GM23338 (cell line): ENCODE data around the gene PDE1A.

Source experiments
- CREB1 ChIP-seq: fragments of 250-450 bp; sonication (Bioruptor Pico); IDR thresholded peaks from 2 replicates; pipeline ENCODE4 v1.5.0; 2020; ENCODE audit warnings: low read depth, mild to moderate bottlenecking, moderate library complexity
- EZH2 ChIP-seq: fragments of 200-600 bp; sonication (generic); IDR thresholded peaks from one replicate; pipeline ENCODE4 v1.8.0; 2017; ENCODE audit warnings: antibody characterized with exemption, mild to moderate bottlenecking, low read depth; ENCODE audit not compliant: unreplicated experiment
- EZH2phosphoT487 ChIP-seq: fragments of 200-600 bp; sonication (generic); IDR thresholded peaks from one replicate; pipeline ENCODE4 v1.8.1; 2018; ENCODE audit warnings: antibody characterized with exemption; ENCODE audit not compliant: unreplicated experiment
- POLR2AphosphoS5 ChIP-seq: IDR thresholded peaks from 2 replicates; pipeline ENCODE4 v1.6.1; 2016; ENCODE audit warnings: antibody characterized with exemption, low read depth
- STAT1 ChIP-seq: IDR thresholded peaks from one replicate; pipeline ENCODE4 v1.6.1; 2016; ENCODE audit warnings: antibody characterized with exemption; ENCODE audit not compliant: unreplicated experiment
- ZNF114 ChIP-seq: fragments of 250-450 bp; sonication (Bioruptor Pico); IDR thresholded peaks from 2 replicates; pipeline ENCODE4 v1.5.0; 2020; ENCODE audit warnings: mild to moderate bottlenecking, moderate library complexity
- ZNF331 ChIP-seq: fragments of 250-450 bp; sonication (Bioruptor Pico); IDR thresholded peaks from 2 replicates; pipeline ENCODE4 v1.5.0; 2020; ENCODE audit warnings: low read depth, mild to moderate bottlenecking, moderate library complexity
- TF ChIP-seq, protein P1 (sequence below), 2 experiments: fragments of 200-600 bp in 1 of 2; sonication (generic) in 1 of 2; conservative IDR thresholded peaks; 2 replicates each; pipeline versions ENCODE4 v1.5.1 to v1.6.1; 2016 to 2017; ENCODE audit warnings: antibody characterized with exemption in 2 of 2, low read depth in 2 of 2, mild to moderate bottlenecking in 2 of 2, moderate library complexity in 1 of 2
- TF ChIP-seq, protein P2 (sequence below): IDR thresholded peaks from one replicate; pipeline ENCODE4 v1.6.1; 2018; ENCODE audit warnings: antibody characterized with exemption; ENCODE audit not compliant: unreplicated experiment
- TF ChIP-seq, protein P3 (sequence below): fragments of 250-450 bp; sonication (Bioruptor Pico); IDR thresholded peaks from 2 replicates; pipeline ENCODE4 v1.5.0; 2020; ENCODE audit warnings: mild to moderate bottlenecking, moderate library complexity
- TF ChIP-seq, protein P4 (sequence below): IDR thresholded peaks from 2 replicates; pipeline ENCODE4 v1.6.1; 2016; ENCODE audit warnings: antibody characterized with exemption

DNA sequence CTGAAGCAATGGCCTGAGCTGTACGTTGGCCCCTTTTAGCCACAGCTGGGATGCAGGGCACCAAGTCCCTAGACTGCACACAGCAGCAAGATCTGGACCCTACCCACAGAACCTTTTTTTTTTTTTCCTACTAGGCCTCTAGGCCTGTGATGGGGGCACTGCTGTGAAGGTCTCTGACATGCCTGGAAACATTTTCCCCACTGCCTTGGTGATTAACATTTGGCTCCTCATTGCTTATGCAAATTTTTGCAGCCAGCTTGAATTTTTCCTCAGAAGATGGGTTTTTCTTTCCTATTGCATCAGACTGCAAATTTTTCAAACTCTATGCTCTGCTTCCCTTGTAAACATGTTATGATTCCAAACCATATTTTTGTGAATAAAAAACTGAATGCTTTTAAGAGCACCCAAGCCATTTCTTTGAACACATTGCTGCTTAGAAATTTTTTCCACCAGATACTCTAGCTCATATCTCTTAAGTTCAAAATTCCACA lies 33.5 kb downstream of the PDE1A start:
- TF ChIP-seq EZH2phosphoT487: no peak
- TF ChIP-seq, protein P1, sequence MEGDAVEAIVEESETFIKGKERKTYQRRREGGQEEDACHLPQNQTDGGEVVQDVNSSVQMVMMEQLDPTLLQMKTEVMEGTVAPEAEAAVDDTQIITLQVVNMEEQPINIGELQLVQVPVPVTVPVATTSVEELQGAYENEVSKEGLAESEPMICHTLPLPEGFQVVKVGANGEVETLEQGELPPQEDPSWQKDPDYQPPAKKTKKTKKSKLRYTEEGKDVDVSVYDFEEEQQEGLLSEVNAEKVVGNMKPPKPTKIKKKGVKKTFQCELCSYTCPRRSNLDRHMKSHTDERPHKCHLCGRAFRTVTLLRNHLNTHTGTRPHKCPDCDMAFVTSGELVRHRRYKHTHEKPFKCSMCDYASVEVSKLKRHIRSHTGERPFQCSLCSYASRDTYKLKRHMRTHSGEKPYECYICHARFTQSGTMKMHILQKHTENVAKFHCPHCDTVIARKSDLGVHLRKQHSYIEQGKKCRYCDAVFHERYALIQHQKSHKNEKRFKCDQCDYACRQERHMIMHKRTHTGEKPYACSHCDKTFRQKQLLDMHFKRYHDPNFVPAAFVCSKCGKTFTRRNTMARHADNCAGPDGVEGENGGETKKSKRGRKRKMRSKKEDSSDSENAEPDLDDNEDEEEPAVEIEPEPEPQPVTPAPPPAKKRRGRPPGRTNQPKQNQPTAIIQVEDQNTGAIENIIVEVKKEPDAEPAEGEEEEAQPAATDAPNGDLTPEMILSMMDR (conservative IDR thresholded peaks at IDR 0.05; ENCODE audit: low read depth in 2 of 2): no peak
- no peak for TF ChIP-seq EZH2
- TF ChIP-seq POLR2AphosphoS5: no peak
- TF ChIP-seq ZNF331 (CRISPR knock-in tag): no peak
- TF ChIP-seq, protein P2, sequence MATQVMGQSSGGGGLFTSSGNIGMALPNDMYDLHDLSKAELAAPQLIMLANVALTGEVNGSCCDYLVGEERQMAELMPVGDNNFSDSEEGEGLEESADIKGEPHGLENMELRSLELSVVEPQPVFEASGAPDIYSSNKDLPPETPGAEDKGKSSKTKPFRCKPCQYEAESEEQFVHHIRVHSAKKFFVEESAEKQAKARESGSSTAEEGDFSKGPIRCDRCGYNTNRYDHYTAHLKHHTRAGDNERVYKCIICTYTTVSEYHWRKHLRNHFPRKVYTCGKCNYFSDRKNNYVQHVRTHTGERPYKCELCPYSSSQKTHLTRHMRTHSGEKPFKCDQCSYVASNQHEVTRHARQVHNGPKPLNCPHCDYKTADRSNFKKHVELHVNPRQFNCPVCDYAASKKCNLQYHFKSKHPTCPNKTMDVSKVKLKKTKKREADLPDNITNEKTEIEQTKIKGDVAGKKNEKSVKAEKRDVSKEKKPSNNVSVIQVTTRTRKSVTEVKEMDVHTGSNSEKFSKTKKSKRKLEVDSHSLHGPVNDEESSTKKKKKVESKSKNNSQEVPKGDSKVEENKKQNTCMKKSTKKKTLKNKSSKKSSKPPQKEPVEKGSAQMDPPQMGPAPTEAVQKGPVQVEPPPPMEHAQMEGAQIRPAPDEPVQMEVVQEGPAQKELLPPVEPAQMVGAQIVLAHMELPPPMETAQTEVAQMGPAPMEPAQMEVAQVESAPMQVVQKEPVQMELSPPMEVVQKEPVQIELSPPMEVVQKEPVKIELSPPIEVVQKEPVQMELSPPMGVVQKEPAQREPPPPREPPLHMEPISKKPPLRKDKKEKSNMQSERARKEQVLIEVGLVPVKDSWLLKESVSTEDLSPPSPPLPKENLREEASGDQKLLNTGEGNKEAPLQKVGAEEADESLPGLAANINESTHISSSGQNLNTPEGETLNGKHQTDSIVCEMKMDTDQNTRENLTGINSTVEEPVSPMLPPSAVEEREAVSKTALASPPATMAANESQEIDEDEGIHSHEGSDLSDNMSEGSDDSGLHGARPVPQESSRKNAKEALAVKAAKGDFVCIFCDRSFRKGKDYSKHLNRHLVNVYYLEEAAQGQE: no peak
- TF ChIP-seq, protein P3, sequence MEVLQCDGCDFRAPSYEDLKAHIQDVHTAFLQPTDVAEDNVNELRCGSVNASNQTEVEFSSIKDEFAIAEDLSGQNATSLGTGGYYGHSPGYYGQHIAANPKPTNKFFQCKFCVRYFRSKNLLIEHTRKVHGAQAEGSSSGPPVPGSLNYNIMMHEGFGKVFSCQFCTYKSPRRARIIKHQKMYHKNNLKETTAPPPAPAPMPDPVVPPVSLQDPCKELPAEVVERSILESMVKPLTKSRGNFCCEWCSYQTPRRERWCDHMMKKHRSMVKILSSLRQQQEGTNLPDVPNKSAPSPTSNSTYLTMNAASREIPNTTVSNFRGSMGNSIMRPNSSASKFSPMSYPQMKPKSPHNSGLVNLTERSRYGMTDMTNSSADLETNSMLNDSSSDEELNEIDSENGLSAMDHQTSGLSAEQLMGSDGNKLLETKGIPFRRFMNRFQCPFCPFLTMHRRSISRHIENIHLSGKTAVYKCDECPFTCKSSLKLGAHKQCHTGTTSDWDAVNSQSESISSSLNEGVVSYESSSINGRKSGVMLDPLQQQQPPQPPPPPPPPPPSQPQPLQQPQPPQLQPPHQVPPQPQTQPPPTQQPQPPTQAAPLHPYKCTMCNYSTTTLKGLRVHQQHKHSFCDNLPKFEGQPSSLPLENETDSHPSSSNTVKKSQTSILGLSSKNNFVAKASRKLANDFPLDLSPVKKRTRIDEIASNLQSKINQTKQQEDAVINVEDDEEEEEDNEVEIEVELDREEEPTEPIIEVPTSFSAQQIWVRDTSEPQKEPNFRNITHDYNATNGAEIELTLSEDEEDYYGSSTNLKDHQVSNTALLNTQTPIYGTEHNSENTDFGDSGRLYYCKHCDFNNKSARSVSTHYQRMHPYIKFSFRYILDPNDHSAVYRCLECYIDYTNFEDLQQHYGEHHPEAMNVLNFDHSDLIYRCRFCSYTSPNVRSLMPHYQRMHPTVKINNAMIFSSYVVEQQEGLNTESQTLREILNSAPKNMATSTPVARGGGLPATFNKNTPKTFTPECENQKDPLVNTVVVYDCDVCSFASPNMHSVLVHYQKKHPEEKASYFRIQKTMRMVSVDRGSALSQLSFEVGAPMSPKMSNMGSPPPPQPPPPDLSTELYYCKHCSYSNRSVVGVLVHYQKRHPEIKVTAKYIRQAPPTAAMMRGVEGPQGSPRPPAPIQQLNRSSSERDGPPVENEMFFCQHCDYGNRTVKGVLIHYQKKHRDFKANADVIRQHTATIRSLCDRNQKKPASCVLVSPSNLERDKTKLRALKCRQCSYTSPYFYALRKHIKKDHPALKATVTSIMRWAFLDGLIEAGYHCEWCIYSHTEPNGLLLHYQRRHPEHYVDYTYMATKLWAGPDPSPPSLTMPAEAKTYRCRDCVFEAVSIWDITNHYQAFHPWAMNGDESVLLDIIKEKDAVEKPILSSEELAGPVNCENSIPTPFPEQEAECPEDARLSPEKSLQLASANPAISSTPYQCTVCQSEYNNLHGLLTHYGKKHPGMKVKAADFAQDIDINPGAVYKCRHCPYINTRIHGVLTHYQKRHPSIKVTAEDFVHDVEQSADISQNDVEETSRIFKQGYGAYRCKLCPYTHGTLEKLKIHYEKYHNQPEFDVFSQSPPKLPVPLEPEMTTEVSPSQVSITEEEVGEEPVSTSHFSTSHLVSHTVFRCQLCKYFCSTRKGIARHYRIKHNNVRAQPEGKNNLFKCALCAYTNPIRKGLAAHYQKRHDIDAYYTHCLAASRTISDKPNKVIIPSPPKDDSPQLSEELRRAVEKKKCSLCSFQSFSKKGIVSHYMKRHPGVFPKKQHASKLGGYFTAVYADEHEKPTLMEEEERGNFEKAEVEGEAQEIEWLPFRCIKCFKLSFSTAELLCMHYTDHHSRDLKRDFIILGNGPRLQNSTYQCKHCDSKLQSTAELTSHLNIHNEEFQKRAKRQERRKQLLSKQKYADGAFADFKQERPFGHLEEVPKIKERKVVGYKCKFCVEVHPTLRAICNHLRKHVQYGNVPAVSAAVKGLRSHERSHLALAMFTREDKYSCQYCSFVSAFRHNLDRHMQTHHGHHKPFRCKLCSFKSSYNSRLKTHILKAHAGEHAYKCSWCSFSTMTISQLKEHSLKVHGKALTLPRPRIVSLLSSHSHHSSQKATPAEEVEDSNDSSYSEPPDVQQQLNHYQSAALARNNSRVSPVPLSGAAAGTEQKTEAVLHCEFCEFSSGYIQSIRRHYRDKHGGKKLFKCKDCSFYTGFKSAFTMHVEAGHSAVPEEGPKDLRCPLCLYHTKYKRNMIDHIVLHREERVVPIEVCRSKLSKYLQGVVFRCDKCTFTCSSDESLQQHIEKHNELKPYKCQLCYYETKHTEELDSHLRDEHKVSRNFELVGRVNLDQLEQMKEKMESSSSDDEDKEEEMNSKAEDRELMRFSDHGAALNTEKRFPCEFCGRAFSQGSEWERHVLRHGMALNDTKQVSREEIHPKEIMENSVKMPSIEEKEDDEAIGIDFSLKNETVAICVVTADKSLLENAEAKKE (CRISPR knock-in tag): no peak
- no peak for TF ChIP-seq CREB1
- TF ChIP-seq, protein P4, sequence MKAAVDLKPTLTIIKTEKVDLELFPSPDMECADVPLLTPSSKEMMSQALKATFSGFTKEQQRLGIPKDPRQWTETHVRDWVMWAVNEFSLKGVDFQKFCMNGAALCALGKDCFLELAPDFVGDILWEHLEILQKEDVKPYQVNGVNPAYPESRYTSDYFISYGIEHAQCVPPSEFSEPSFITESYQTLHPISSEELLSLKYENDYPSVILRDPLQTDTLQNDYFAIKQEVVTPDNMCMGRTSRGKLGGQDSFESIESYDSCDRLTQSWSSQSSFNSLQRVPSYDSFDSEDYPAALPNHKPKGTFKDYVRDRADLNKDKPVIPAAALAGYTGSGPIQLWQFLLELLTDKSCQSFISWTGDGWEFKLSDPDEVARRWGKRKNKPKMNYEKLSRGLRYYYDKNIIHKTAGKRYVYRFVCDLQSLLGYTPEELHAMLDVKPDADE: no peak
- no peak for TF ChIP-seq STAT1
- no peak for TF ChIP-seq ZNF114
